SK-N-MC (cell line): ENCODE data around the gene MYH16.

Source experiments
- EZH2 ChIP-seq: fragments of 200-600 bp; sonication (generic); IDR thresholded peaks from one replicate; pipeline ENCODE4 v1.6.1; 2017; ENCODE audit warnings: antibody characterized with exemption
- FOXP2 ChIP-seq: optimal IDR thresholded peaks from 2 replicates; pipeline ENCODE3; 2011; ENCODE audit warnings: mild to moderate bottlenecking, moderate library complexity; ENCODE audit not compliant: insufficient read depth; ENCODE audit errors: extremely low read length, control extremely low read depth
- POLR2AphosphoS5 ChIP-seq: IDR thresholded peaks from 2 replicates; pipeline ENCODE4 v1.6.1; 2012; ENCODE audit warnings: mild to moderate bottlenecking, low read depth, low read length, borderline replicate concordance

GRCh38 chr7:99232082-99232770 is 40.4 kb upstream of the MYH16 start:
- no peak for TF ChIP-seq EZH2
- no peak for TF ChIP-seq POLR2AphosphoS5
- no peak for TF ChIP-seq FOXP2
